ENCODE measurements around the gene PACRGL. TPM values are rescaled to one million over a fixed set of nuclear protein-coding genes. Genes with fewer than 3 reads are reported as not detected.

Gene PACRGL
- total RNA-seq, 2 donors from 2014 or later, result 3.0 to 17.1 TPM

DNA sequence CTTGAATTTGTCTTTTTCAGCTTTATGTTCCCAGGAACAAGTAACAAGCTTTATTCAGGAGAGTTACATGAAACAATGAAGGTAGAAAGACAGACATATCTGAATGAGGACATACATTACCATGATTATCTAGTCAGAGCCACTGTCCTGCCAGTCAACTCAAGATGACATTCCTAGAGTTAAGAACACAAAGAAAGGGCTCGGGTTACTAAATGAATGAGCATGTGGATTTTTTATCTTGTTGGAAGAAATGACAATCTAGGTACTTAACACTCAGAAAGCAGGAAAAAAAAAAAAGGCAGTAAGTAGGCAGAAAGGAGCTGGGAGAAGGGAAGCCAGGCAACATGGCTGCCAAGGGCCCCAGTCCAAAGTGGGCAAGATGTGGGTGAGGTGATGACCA, 28.0 kb upstream of the PACRGL start:
- ATAC-seq, result no peak
- Histone ChIP-seq H3K4me3 (no peak overlapping the region), H3K27me3 (no peaks in the 10 kb centered on the region), H3K4me1 (no peaks in the 10 kb centered on the region), H3K9me3 (no peaks in the 10 kb centered on the region), H3K36me3 (replicated peaks in 1 of 2; ENCODE audit: insufficient read depth in 1 of 2, low read depth in 2 of 2) (no peaks in the 10 kb centered on the region), H3K27ac (no peak overlapping the region)
- no peak for DNase-seq
- intact Hi-C loops (cut with DNase I), result no loop called here
- 38 to 56% methylated on average over 1 of the region's 1 CpG for whole genome bisulfite sequencing, 2 donors
- no peak for TF ChIP-seq POLR2A (IDR thresholded peaks at IDR 0.05)
- TF ChIP-seq, protein P1, sequence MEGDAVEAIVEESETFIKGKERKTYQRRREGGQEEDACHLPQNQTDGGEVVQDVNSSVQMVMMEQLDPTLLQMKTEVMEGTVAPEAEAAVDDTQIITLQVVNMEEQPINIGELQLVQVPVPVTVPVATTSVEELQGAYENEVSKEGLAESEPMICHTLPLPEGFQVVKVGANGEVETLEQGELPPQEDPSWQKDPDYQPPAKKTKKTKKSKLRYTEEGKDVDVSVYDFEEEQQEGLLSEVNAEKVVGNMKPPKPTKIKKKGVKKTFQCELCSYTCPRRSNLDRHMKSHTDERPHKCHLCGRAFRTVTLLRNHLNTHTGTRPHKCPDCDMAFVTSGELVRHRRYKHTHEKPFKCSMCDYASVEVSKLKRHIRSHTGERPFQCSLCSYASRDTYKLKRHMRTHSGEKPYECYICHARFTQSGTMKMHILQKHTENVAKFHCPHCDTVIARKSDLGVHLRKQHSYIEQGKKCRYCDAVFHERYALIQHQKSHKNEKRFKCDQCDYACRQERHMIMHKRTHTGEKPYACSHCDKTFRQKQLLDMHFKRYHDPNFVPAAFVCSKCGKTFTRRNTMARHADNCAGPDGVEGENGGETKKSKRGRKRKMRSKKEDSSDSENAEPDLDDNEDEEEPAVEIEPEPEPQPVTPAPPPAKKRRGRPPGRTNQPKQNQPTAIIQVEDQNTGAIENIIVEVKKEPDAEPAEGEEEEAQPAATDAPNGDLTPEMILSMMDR (IDR thresholded peaks at IDR 0.05), result no peak

DNA sequence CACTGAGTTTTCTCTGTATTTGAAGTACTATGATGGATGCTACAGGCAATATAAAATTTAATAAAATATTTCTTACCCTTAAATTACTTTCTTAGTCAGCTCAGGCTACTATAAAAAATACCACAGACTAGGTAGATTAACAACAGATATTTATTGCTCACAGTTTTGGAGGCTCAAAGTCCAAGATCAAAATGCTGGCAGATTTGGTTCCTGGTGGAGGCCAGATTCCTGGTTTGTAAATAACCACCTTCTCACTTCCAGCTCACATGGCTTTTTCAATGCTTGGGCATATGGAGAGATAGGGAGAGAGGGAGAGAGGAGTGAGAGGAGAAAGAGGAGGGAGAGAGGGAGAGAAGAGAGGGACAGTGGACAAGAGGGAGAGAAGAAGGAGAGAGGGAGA, 24.5 kb upstream of the PACRGL start:
- intact Hi-C loops (cut with DNase I), result no loop called here
- Histone ChIP-seq H3K36me3 (replicated peaks in 1 of 2; ENCODE audit: insufficient read depth in 1 of 2, low read depth in 2 of 2) (no peaks in the 10 kb centered on the region), H3K4me3 (no peak overlapping the region), H3K27me3 (no peaks in the 10 kb centered on the region), H3K4me1 (no peaks in the 10 kb centered on the region), H3K9me3 (no peaks in the 10 kb centered on the region), H3K27ac (no peak overlapping the region)
- DNase-seq (no peak), ATAC-seq (no peak)
- TF ChIP-seq, protein P1 (IDR thresholded peaks at IDR 0.05), result no peak
- TF ChIP-seq POLR2A (IDR thresholded peaks at IDR 0.05), result no peak

DNA sequence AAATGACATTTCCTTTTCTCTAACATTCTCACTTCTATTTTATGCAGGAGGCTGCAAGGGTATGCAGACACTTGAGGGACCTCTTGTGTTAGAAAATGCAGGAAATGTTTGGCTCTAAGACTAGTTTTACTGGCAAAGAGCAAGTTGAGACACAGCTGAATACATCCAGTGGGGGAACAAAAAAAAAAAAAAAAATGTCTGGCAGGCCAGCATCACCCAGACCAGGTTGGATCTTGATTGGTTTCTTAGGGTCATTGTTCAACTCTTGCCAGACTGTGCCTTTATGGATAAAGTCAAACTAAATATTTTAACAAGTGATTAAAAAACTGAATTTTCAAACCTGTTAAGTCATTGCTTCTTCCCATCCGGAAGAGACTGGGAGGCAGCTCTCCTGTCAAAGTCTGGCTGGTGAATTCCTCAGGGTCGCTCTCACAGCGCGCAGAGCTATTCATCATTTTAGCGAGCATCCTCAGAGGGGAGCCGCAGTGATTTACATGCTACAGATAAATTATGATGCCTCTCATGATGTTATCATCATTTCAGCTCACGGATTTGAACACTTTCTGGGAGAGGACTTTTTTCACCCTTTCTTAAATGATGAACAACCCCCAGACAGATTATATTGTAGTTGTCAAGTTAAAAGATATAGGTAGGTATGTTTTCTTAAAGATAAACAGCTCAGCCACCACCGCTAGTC, 23.6 kb upstream of the PACRGL start:
- Histone ChIP-seq H3K9me3 (no peaks in the 10 kb centered on the region), H3K27ac (no peak overlapping the region), H3K36me3 (replicated peaks in 1 of 2; ENCODE audit: insufficient read depth in 1 of 2, low read depth in 2 of 2) (no peaks in the 10 kb centered on the region), H3K4me1 (no peaks in the 10 kb centered on the region), H3K27me3 (no peaks in the 10 kb centered on the region), H3K4me3 (no peak overlapping the region)
- TF ChIP-seq POLR2A (IDR thresholded peaks at IDR 0.05), result no peak
- TF ChIP-seq, protein P1 (IDR thresholded peaks at IDR 0.05), result no peak
- DNase-seq, result no peak
- intact Hi-C loops (cut with DNase I), result no loop called here
- no peak for ATAC-seq
- 41 to 44% methylated on average over 8 of the region's 8 CpGs for WGBS, 2 donors

- 49 to 72% methylated on average over 3 of the region's 3 CpGs for WGBS, 2 donors
- H3K36me3 ChIP-seq (replicated peaks in 1 of 2; ENCODE audit: insufficient read depth in 1 of 2, low read depth in 2 of 2), result no peaks in the 10 kb centered on the region
- DNase-seq (no peak), ATAC-seq (no peak)
- no peak overlapping the region for H3K4me3 ChIP-seq
- H3K27ac ChIP-seq, result no peak overlapping the region
- intact Hi-C loops (cut with DNase I), result no loop called here
- no peaks in the 10 kb centered on the region for H3K9me3 ChIP-seq
- TF ChIP-seq POLR2A (IDR thresholded peaks at IDR 0.05), result no peak
- TF ChIP-seq, protein P1 (IDR thresholded peaks at IDR 0.05), result no peak
- H3K4me1 ChIP-seq, result no peaks in the 10 kb centered on the region
- H3K27me3 ChIP-seq, result no peaks in the 10 kb centered on the region
These were observed 21.9 kb upstream of the PACRGL start for GRCh38 chr4:20678400-20678799.

- intact Hi-C loops (cut with DNase I), result loop anchor here (10.0 kb wide), 1 partner anchor 1455 kb away; no protein-coding TSS in a partner anchor
- ATAC-seq (no peak), DNase-seq (no peak)
- Histone ChIP-seq H3K4me3 (no peak overlapping the region), H3K4me1 (no peaks in the 10 kb centered on the region), H3K27ac (no peak overlapping the region), H3K9me3 (no peaks in the 10 kb centered on the region), H3K27me3 (no peaks in the 10 kb centered on the region), H3K36me3 (replicated peaks in 1 of 2; ENCODE audit: insufficient read depth in 1 of 2, low read depth in 2 of 2) (no peaks in the 10 kb centered on the region)
- TF ChIP-seq, protein P1 (IDR thresholded peaks at IDR 0.05), result no peak
- no peak for TF ChIP-seq POLR2A (IDR thresholded peaks at IDR 0.05)
- 26 to 36% methylated on average over 1 of the region's 1 CpG for WGBS, 2 donors
These were observed 20.3 kb upstream of the PACRGL start for GRCh38 chr4:20679951-20680350.

All from body of pancreas (tissue), 4 donors.